NCI-H2107 treated with DMSO at 0.1 percent for 48 hours (cell line): Measurements from ENCODE around the gene CLEC7A.

Source experiments
- DNase-seq: peaks from one replicate; lab custom pipeline; 2025; ENCODE audit not compliant: unreplicated experiment; lab: John Stamatoyannopoulos, UW

Gene CLEC7A

GRCh38 chr12:10142976-10143589, 13.1 kb upstream of the CLEC7A start:
- no peak for DNase-seq

DNA sequence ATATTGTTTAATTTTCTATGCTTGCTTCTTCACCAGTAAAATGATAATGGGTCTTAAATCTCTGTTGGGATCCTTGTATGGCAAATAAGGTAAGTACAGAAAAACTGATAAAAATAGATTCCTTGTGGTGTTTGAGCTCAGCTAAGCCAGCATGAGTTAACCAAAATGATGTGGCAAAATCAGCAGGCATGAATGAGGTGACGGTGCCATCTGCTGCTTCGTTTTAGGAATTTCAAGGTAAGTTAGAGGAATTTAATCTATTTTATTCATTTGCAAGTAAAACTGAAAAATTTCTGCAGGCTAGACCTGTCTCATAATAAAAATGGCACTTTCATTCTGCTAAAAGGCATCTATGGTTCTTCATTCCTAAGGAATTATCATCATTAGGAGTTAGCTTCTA, 10.0 kb upstream of the CLEC7A start:
- peak; percentile 39 for DNase-seq

GRCh38 chr12:10136637-10137205, 6.7 kb upstream of the CLEC7A start:
- DNase-seq, result peak; percentile 46

- DNase-seq, result no peak
These were observed 5.1 kb upstream of the CLEC7A start for GRCh38 chr12:10135126-10135525.

- DNase-seq, result no peak
These were observed 2.9 kb upstream of the CLEC7A start for GRCh38 chr12:10132850-10133370.

- no peak for DNase-seq
These were observed 1.2 kb upstream of the CLEC7A start for GRCh38 chr12:10131111-10131690.

DNA sequence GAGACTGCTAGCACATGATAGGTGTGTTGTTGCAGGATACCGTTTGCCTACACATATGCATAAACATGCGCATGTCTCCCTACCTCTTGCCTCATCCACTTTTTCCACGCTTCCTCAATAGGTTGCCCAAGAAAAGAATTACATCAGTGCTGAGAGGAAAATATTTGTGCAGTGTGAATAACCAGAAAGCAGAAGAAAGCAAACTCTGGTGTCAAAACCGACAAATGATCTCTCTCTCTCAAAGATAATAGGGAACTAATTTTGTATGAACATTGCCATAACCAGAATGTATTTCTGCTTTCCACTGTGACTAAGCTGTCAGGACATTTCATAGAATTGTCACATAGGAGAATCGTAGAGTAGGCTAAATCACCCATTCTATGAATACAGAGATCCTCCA, 1.3 kb downstream of the CLEC7A start:
- DNase-seq, result no peak

DNA sequence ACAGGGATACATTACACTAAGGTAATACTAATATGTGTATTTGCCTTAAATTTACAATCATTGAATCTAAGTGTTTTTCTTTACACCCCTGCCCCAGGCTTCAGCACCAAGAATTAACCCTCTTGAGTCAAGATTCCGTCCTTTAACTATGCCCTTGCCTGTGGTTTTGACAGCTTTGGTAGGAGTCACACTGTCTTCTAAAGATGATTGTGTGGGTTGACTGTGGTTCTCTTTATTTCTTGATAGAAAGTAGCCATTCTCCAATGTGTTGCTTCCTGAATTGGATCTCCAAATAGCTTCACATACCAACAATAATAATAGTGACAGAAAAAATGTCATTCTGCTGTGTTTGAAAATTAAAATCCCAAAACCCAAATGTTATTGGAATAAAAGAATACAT, 3.6 kb downstream of the CLEC7A start:
- DNase-seq, result no peak

DNA sequence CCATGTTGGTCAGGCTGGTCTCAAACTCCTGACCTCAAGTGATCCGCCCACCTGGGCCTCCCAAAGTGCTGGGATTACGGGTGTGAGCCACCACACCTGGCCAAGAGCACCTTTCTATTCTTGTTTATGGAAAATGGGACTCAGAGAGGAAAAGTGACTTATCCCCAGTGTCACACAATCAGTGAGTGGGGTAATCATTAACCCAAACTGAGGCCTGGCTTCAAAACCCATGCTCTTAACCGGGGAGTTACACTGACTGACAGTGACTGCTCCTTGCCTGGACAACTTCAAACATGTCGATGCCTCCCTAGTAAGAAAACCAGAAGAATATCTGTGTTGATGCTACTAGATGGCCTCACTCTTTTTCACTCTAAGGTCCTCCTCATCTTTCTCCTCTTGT, 7.3 kb downstream of the CLEC7A start:
- no peak for DNase-seq

DNA sequence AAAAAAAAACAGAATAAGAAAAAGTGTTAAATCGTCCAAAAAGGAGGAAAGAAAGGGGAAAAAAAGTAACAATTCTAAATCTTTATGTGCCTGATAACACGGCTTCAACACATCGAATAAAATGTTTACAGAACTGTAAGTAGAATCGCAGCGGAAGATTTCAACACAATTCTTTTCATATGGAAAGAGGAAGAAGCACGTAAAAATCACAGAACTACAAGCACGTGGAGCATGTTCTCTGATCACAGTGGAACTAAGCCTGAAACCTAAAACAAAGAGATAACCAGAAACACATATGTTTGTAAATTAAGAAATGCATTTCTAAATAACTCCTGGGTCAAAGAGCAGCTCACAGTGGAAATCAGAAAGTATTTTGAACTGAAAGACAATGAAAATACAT, 8.7 kb downstream of the CLEC7A start:
- DNase-seq, result no peak

DNA sequence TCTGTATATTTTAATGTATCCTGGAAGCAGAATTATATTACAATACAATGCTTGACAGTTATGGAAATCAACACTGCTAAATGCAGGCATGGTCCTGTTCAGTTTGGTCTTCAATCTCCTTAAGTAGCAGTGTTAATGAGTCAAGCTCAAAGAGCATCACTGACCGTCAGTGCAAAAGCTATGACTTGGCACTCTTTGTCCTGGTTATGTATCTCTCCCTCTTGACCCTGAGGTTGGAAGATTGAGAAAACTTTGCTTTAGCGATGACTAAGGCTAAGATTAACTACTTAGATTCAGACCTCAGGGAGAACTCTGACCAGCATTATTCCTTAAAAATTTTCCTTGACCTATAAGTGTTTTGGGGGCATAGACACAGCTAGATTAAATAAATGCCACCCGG, 10.9 kb downstream of the CLEC7A start:
- no peak for DNase-seq

DNA sequence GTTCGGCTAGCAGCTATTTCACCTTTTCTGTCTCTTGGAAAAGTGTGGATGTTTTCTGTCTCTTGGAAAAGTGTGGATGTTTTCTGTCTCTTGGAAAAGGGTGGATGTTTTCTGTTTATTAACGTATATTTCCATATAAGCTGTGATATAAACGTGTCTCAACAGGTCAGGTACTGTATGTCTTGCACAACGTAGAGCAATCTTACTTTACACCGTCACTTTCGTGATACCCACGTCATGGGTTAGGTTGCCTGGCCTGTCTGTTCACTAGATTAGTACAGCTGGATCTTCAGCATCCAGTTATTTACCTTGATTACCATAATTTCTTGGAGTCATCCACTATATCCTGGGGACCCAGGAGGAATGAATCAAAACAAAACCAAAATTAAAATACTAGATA, 14.1 kb downstream of the CLEC7A start:
- no peak for DNase-seq

GRCh38 chr12:10115311-10115710, 14.7 kb downstream of the CLEC7A start:
- no peak for DNase-seq

DNA sequence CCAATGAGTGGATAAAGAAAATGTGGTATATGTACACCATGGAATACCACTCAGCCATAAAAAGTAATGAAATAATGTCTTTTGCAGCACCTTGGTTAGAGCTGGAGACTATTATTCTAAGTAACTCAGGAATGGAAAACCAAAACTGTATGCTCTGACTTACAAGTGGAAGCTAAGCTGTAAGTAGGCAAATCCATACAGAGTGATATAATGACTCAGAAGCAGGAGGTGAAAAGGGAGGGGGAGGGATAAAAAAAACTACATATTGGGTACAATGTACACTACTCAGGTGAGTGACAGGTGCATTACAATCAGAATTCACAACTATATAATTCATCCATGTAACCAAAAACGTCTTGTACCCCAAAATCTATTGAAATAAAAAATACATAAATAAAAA, 16.1 kb downstream of the CLEC7A start:
- no peak for DNase-seq

DNA sequence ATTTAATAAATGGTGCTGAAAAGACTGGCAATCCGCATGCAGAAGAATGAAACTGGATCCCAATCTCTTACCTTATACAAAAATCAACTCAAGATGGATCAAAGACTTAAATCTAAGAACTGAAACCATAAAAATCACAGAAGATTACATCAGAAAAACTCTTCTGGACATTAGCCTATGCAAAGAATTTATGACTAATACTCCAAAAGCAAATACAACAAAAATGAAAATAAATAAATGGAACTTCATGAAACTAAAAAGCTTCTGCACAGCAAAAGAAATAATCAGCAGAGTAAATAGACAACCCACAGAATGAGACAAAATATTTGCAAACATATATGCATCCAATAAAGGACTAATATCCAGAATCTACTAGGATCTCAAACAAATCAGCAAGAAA, 16.9 kb downstream of the CLEC7A start:
- no peak for DNase-seq

DNA sequence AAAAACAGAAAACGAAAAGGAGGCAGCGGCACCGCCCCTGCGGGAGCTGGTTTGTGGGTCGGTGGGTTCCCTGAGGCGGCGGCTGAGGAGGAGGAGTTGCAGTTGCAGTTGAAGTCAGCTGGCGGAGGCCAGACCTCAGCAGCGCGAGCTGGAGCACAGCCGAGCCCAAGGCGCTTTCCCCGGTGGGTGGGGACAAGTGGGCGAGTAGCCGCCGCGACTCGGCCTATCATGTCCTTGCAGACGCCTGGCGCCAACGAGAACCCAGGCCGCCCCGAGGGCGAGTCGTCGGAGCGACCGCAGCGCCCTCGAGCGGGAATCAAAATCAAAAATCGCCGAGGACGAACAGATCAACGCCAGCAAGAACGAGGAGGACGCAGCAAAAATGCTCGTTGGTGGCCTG, 18.5 kb downstream of the CLEC7A start:
- no peak for DNase-seq

- DNase-seq, result no peak
These were observed 19.6 kb downstream of the CLEC7A start for GRCh38 chr12:10110256-10110844.

DNA sequence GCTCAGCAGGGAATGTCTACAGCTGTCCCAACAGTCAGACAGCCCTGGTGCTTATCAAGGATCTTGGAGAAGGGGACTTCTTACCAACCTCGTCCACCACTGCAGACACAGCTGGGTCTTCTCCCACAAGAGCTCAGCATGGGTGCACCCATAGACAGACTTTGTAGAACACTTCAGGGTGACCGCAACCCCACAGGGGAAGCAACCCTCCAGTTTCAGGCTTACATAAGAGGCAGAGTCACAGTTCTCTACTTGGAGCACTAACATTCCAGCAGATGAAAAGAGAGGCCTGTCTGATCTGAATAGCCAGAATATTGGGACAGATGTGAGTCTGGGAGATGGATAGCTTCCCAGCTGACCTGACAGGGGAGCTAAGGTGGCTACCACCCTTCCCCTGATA, 27.7 kb downstream of the CLEC7A start:
- DNase-seq, result no peak

DNA sequence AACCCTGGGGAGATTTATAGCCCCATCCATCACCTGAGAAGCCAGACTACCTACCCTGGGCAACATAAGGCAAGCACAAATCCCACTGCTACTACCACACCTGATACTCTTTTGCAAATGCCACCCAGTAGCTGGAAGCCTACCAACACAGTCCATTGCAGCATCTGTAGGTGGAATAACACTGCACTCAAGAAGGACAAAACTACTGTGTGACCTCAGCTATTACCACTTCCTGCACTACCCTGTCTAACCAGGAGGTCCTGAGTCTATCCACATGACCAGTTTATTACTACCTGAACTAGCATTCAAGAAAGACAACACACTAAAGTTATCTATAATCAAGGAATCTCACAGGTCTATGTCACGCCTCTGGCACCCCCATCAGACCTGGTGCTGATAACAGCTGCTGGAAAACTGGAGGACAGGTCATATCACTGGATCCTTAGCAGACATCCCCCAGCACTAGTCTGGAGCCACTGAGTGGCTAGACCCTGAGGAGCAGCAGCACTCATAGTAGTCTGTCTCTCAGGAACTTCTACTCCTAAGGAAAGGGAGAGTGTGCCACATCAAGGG, 28.3 kb downstream of the CLEC7A start:
- no peak for DNase-seq

DNA sequence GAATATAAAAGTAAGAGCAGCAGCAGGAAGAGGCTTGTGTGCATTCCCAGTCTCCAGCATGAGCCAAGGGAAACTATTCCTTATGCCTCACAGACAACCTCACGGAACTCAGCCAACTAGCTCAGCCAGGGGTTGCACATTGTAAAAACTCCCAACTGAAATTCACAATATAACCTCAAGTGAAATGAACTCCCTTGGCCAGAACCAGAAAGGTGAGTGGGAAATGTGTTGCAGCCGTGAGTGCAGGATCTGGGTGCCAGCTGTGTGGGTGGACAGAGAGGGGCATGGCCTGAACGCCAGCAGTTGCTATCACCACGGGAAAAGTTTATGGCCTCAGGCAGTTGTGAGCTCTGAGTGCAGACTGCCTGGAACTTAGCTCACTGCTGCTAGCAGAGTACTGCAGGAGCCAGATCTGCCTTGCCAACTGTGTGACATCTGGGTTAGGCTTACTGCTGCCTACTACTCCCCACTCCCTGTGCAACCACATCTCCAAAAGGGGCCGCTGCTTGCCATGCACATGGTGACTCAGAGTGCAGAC, 28.9 kb downstream of the CLEC7A start:
- DNase-seq, result no peak

- no peak for DNase-seq
These were observed 31.2 kb downstream of the CLEC7A start, which contains the start of gene CLEC1A for GRCh38 chr12:10098791-10099190. Gene CLEC1A, minus strand, starts transcription at chr12:10098985. Its CDS starts 63 bp downstream, at chr12:10098922.

- no peak for DNase-seq
These were observed 32.5 kb downstream of the CLEC7A start for GRCh38 chr12:10097521-10097920.
